Activated T-cell treated with anti-CD3 and anti-CD28 coated beads, Interleukin-2, amount 50 U/mL, for 48 hours (primary cell): ENCODE measurements around the gene OR2M5.

Experiments used
- DNase-seq, 2 experiments: peaks; one replicate each; pipeline ENCODE4 v3.0.0-alpha.2; 2020

OR2M5 gene, protein sequence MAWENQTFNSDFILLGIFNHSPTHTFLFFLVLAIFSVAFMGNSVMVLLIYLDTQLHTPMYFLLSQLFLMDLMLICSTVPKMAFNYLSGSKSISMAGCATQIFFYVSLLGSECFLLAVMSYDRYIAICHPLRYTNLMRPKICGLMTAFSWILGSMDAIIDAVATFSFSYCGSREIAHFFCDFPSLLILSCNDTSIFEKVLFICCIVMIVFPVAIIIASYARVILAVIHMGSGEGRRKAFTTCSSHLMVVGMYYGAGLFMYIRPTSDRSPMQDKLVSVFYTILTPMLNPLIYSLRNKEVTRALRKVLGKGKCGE

DNA sequence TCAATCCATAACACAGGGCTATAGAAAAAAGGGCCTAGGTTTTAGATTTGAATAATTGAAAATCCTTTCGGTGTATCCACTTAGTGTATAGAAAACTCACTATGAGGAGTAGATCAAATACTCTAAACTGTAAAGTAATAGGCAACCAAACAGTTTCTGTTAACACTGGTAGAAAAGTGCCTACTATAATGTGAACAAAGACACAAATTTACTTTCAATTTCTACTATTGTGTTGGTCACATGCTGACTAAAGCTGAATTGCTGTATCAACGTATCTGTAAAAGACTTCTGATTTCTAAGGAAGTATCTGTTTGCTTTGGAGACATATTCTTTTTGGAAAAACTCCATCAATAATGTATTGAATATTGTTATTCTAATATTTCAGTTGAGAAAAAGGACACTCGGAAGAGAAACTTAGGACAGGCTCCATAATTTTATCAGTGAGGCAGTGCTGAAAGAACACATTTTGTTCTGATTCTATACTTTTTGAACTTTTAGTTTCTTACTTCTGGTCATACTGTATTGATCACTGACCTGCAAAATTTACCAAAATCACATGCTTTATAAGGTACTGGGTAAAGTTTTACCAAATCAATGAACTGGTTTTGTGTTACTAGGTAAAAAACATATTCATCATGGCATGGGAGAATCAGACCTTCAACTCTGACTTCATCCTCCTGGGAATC lies at the start of gene OR2M5:
OR2M5 (plus strand) TSS at position 636 of the 686 bp plus-strand sequence; CDS start at position 636, 0 bp downstream.
- DNase-seq = no peak

- DNase-seq = no peak
These were observed 46.4 kb upstream of the OR2M5 start for GRCh38 chr1:248098529-248098928.

DNA sequence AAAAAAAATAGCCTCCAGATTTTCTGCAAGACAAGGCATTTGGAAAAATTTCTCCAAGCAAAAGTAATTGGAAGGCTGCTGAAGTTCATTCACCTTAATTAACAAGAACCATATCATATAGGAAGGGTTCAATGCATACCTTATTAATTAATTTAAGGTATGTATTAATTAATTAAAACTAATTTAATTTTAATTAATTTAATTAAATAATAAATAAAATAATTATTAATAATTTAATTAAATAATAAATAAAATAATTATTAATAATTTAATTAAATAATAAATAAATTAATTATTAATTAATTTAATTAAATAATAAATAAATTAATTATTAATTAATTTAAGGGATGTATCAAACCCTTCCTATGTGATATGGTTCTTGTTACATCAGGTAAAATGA lies 42.1 kb upstream of the OR2M5 start:
- no peak for DNase-seq

DNA sequence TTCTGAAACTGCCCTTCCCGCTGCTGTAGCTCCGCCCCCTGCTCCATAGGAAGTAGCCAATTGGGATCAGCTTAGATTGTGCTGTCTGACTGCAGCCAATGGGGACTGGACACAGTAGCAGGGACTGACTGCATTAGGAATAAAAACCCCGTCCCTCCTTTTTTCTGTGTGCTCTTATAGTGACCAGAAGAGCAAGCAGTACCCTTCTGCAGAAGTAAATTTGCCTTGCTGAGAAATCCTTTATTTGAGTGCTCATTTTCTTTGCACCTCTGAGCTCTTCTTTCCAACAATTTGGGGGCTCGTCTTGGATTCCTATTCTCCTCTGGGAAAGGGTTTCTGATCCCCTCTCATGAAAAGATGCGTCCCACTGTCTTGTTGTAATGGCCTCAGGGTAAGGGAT lies 33.8 kb upstream of the OR2M5 start:
- no peak for DNase-seq

DNA sequence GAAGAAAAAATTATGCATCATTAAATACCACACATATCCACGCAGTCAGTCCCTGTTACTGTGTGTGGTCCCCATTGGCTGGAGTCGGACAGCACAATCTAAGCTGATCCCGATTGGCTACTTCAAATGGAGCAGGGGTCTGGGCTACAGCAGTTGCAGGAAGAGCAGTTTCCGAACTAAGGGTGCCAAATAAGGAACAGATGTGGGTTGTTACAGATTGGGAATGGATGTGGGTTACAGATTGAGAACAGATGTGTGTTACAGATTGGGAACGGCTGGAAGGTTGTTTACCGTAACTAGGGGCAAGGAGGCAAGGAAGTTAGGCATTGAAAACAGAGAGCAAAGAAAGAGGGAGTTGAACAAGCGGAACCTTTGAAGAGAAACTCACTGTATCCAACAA lies 30.1 kb upstream of the OR2M5 start:
- no peak for DNase-seq

- DNase-seq = no peak
These were observed 17.3 kb upstream of the OR2M5 start for GRCh38 chr1:248127653-248128052.

DNA sequence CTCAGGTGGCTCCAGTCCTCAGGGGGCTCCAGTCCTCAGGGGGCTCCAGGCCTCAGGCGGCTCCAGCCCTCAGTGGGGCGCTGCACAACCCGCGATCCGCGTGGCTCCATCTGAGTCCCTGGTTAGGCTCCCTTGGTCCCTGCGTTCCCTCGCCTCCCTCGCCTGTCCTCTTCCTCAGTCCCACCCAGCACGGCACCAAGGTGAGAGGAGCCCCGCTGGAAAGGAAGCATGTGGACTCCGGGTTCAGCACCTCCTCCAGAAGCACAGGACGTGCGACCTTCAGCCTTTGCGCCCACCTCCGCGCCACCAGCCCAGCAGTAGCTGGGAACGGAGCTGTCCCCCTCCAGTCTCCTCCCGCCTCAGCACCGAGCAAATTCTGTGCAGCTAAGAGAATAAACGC lies 8.1 kb upstream of the OR2M5 start:
- DNase-seq = no peak

DNA sequence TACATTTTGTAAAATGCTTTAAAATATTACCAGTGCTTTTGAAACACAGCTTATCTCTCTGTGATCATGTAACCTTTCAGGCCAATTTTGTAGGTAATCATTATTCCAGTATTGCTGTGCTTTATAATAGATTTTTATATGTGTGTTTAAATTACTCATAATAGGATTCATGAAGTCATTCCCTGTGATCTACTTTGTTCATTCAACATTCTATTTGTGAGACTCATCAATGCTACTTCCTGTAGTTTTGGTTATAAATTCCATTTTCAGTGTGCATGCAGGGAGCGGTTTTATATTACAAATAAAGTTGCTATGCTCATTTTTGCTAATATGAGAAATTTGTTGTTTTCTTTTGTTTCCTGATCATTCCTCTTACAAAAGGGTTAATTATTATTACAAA lies 4.1 kb upstream of the OR2M5 start:
- no peak for DNase-seq

DNA sequence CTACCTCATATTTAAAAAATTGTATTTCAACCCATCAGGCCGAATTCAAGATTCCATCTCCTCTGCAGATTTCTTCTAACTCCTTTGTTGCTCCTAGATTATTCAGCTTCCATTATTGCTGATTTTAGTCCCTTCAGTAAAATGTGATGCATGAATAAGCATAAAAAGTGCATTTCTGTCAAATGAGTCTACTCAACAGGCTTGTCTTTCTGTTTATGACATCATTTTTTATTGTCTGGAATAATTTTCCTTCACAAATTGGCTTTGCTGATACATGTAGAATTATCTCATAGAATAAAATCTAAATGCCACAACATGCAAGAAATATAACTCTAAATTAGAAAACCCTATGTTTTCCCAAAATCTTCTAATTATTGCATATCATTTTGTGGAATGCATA lies 1.6 kb upstream of the OR2M5 start:
- DNase-seq = no peak

GRCh38 chr1:248152056-248152827 lies 7.3 kb downstream of the OR2M5 start:
- no peak for DNase-seq

- no peak for DNase-seq
These were observed 11.0 kb downstream of the OR2M5 start for GRCh38 chr1:248155927-248156326.

DNA sequence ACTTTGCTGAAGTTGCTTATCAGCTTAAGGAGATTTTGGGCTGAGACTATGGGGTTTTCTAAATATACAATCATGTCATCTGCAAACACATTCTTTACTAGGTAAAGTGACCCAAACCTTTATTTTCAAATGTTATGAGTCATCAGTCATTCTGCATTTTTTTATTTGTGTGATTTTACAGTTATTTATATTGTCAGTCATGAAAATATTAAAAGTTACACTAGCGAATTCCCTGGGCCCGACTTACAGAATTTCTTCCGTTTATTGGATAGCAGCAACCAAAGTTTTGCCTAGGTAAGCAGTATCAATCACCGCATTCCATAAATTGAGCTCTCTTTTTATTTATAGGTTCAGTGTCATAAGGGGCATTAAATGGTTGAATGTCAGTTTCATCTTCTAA lies 13.8 kb downstream of the OR2M5 start:
- DNase-seq = no peak

- DNase-seq = no peak
These were observed 19.1 kb downstream of the OR2M5 start for GRCh38 chr1:248164031-248164430.

GRCh38 chr1:248165186-248165585 lies 20.2 kb downstream of the OR2M5 start:
- no peak for DNase-seq

DNA sequence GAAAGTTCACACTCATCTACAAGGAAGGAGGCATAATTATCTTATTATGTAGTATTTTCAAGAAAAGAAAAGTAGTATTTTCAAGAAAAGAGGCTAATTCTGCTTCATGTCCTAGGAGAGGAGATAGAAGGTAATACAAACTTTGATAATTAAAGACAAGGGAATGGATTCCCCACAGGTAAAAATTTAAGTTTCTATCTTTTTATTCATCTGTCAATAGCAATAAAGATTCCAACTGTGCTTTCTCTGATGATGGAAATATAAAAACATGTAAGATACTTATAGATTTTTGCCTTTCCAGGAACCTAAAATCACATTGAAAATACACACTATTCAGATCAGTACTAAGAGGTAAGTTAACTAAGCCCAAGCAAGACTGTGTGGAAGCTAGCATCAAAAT lies 29.6 kb downstream of the OR2M5 start, which contains the start of gene OR2M2:
OR2M2 (plus strand) TSS at position 301 of the 400 bp plus-strand sequence. CDS start 5,165 bp downstream, outside the sequence.
- no peak for DNase-seq

DNA sequence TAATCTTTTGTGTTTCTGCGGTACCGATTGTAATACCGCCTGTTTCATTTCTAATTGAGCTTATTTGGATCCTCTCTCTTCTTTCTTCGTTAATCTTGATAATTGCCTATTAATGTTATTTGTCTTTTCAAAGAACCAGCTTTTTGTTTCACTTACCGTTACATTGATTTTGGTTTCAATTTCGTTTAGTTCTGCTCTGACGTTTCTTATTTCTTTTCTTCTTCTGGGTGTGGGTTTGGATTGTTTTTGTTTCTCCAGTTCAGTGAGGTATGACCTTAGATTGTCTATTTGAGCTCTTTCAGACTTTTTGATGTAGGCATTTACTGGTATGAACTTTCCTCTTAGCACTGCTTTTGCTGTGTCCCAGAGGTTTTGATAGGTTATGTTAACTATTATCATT lies 39.0 kb downstream of the OR2M5 start:
- no peak for DNase-seq

DNA sequence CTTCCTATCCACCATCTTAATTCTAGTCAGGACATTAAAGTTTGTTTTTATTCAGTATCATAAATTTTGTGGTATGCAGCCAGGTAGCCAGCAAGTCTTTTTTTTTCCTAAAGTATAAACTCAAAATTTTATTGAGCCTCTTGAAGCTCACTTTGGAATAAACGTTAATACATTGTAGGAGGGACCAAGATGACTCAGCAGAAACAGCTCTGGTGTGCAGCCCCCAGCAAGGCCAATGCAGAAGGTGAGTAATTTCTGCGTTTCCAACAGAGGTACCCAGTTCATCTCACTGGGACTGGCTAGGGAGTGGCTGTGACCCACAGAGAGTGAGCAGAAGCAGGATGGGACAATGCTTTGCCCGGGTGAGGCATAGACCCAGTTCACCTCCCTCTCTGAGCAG lies 42.4 kb downstream of the OR2M5 start:
- no peak for DNase-seq

DNA sequence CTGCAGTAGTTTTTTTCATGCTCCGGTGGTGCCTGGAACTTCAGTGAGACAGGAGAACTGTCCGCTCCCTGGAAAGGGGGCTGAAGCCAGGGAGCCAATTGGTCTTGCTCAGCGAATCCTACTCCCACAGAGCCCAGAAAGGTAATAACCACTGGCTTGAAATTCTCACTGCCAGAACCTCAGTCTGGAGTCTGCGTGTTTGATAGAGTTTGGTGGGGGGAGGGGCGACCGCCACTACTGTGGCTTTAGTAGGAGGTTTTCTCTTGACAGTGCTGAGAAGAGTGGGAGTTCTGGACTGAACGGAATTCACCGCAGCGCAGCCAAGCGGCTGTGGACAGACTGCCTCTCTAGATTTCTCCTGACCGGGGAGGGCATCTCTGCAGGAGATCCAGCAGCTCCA lies 44.1 kb downstream of the OR2M5 start:
- DNase-seq = no peak

DNA sequence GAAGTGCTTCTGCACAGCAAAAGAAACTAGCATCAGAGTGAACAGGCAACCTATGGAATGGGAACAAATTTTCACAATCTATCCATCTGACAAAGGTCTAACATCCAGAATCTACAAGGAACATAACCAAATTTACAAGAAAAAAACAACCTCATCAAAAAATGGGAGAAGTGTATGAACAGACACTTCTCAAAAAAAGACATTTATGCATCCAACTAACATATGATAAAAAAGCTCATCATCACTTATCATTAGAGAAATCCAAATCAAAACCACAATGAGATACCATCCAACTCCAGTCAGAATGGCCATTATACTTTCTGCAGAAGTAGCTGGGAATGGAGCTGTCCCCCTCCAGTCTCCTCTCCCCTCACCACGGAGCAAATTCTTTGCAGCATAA lies 49.2 kb downstream of the OR2M5 start:
- DNase-seq = no peak
